NCI-H2081 treated with DMSO at 0.1 percent for 48 hours (cell line): ENCODE results near the gene ARMC5.
"Not testable (repeated sequence)": the region's sequence is repeated elsewhere in the genome, so short reads cannot be mapped to it uniquely, and the experiment has no call there.

Experiments
- DNase-seq: peaks from one replicate; lab custom pipeline; 2025; lab: John Stamatoyannopoulos, UW

ARMC5 gene

DNA sequence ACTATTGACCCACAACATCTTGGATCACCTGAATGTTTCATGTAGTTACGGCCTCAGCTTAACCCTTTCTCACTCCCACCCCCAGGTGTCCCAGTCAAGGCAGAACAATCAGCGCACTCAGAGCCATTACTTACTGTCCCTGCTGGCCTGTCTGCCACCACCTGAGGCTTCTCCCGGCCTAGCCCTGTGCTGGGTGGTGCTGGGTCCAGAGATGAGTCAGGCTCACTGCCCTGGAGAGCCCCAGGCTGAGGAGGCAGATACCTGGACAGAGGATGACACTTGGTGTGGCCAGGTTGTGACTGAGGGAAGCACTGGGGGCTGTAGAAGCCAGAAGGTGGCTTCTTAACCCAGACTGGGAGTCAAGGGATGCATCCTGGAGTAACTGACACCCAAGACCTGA lies 19.7 kb downstream of the ARMC5 start:
- no peak for DNase-seq

DNA sequence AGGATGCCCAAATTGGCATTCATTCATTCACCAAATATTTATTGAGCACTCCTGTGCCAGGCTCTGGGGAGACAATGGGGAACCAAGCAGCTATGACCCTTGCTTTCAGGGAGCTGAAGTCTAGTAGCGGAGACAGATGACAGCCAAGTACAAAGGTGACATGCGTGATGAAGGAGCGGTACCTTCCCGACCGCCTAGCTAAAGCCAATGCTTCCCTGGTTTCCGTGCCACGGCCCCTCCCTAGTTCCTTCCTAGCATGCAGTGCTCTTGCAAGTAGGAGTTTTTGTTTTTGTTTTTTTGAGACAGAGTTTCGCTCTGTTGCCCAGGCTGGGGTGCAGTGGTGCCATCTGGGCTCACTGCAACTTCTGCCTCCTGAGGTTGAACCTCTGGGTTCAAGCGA lies 20.4 kb downstream of the ARMC5 start:
- no peak for DNase-seq

DNA sequence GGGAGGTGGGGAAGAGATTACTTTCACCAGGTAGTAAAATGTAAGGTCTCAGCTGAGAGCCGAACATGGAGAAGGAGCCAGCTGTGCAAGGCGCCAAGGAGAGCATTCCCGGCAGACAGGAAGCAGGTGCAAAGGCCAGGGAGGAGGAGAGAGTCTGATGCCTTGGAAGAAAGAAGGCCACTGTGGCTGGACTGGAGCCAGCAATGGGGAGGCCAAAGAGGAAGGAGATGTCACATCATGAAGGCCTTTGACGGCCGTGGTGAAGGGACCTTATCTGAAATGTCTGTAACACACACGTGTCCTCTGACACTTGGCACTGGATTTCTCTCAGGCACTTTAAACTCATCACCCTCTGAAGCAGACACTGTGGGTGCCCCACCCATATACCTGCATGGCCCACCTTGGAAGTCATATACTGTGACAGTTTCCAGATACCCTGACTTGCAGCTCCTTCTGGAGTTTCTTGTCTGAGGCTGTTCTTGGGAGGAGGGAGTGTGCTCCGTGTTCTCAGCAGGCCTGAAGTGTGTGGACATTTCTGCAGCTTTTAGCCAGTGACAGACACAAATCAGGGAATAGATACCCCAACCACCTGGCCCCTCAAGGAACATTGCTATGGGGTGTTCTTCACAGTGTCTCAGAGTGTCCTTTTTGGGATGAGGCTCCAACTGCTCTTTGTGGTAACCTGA lies 21.7 kb downstream of the ARMC5 start:
- no peak for DNase-seq

- no peak for DNase-seq
Observed at GRCh38 chr16:31483081-31483480, 23.8 kb downstream of the ARMC5 start, which contains the start of gene SLC5A2. TSS of gene SLC5A2 (plus strand) at chr16:31483123. CDS start at chr16:31483137, 14 bp downstream.

GRCh38 chr16:31484048-31484447 lies 24.7 kb downstream of the ARMC5 start:
- DNase-seq, result not testable (repeated sequence)

- DNase-seq, result no peak
Observed at GRCh38 chr16:31484491-31485171, 25.3 kb downstream of the ARMC5 start.

DNA sequence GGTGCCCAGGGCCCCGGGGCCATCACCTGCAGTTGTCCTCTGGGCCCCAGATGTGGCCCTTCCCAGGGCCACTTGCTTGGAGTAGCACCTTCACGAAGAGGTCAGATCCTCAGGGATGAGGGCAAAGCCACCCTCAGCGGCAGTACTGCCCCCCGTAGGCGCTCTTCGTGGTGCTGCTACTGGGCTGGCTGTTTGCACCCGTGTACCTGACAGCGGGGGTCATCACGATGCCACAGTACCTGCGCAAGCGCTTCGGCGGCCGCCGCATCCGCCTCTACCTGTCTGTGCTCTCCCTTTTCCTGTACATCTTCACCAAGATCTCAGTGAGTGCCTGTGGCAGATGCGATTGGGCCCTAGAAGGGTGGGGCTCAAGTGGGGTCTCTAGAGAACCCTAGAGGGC lies 26.3 kb downstream of the ARMC5 start:
- no peak for DNase-seq

DNA sequence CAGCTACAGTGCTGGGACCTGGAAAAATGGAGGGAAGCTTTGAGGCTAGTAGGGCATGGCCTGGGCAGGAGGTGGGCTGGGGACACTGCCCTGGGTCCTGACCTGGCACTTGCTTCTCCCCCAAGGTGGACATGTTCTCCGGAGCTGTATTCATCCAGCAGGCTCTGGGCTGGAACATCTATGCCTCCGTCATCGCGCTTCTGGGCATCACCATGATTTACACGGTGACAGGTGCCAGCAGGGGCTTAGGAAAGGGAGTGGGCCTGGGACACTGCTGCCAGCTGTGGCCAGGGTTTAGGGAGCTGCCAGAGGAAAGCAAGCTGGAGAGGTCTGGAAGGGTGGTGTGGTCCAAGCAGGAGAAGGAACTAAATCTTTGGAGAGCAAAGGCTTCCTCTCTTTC lies 26.7 kb downstream of the ARMC5 start:
- no peak for DNase-seq

DNA sequence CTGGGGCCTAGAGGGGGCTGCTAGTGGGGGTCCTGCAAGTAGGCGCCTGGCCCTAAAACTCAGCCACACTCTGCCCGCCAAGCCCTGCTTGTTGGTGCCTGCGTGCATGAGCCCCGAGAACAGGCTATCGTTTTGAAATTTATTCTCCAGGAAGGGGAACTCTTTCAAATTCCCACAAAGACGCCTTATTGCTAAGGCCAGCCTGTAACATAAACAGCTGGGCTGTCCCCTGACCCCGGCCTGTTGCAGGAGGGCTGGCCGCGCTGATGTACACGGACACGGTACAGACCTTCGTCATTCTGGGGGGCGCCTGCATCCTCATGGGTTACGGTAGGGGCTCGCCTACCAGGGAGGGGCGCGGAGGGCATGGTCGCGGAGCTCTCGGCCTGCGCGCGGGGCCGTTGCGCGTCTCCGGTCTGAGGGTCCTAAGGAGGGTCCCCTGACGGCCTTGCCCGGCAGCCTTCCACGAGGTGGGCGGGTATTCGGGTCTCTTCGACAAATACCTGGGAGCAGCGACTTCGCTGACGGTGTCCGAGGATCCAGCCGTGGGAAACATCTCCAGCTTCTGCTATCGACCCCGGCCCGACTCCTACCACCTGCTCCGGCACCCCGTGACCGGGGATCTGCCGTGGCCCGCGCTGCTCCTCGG lies 27.9 kb downstream of the ARMC5 start:
- DNase-seq, result no peak

GRCh38 chr16:31487720-31488467 lies 28.6 kb downstream of the ARMC5 start:
- DNase-seq, result no peak

- DNase-seq, result no peak
Observed at GRCh38 chr16:31488468-31489297, 29.4 kb downstream of the ARMC5 start.

- DNase-seq, result no peak
Observed at GRCh38 chr16:31489298-31489564, 29.9 kb downstream of the ARMC5 start.

GRCh38 chr16:31489616-31490584 lies 30.6 kb downstream of the ARMC5 start:
- no peak for DNase-seq

GRCh38 chr16:31491778-31492418 lies 32.6 kb downstream of the ARMC5 start:
- DNase-seq, result no peak

- no peak for DNase-seq
Observed at GRCh38 chr16:31493506-31494125, 34.3 kb downstream of the ARMC5 start.

DNA sequence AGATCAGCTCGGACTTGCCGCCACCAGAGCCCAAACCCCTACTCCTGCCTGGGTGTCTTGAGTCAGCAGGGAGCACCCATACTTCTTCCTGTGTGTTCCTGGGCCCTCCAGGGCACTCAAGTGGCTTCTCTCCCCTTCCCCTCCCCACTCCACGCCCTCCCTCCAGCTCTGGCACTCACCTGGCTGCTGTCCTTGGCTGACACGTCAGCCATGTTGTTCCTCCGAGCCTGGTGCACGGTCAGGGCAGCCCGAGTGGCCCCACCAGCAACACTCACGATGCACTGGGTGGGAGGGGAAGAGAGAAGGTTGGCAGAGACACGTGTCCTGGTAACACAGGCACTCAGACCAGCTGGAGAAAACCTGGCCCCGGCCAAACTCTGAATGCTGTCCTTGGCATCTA lies 37.4 kb downstream of the ARMC5 start:
- DNase-seq, result no peak

DNA sequence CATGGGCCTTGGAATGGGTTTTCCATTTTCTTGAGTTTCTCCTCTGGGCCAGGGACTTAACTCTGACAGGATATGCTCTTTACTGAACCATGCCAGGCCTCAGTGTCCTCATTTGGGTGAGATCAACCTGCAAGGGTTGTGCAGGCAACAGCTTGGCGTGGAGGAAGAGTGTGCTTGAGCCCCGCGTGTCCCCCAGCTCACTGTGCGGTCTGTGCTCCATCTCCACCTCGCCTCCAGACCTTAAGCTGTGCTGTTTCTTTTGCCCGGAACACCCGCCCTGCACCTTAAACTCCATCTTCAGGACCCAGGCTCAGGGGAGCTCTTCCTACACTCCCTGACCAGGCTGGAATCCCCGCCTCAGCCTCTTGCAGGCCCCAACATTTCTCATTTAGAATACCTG lies 39.2 kb downstream of the ARMC5 start:
- no peak for DNase-seq

DNA sequence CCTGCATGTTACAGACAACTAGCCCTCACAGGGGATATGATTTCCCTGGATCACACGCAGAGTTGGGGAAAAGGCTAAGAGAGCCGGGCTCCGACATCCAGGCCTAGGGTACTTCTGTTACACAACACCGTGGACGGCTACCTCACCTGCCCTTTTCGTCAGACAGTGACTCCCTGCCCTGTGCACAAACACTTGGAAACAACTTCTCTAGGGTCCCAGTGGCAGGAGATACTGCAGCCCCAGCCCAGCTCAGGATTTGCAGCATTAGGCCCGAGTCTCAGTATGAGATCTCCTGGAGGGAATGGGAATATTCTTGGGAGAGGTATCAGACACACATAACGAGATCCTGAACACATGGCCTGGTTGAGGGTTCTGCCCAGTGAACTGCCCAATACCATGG lies 40.6 kb downstream of the ARMC5 start:
- no peak for DNase-seq

GRCh38 chr16:31501226-31501965 lies 42.1 kb downstream of the ARMC5 start:
- no peak for DNase-seq
